Measurements from ENCODE around the gene RIPOR3. TPM values are rescaled to one million over a fixed set of nuclear protein-coding genes. Genes with fewer than 3 reads are reported as not detected.

RIPOR3 gene
- polyA plus RNA-seq, 1 donor from 2014 or later: not detected

- Histone ChIP-seq H3K27ac (ENCODE audit: low read length) (no peak overlapping the region), H3F3A (ENCODE audit: insufficient read depth, low read length, poor library complexity, severe bottlenecking) (no peaks in the 10 kb centered on the region), H3K4me3 (ENCODE audit: low read length) (no peak overlapping the region), H3K4me2 (ENCODE audit: low read length) (no peak overlapping the region), H3K9me3 (ENCODE audit: low read length) (no peaks in the 10 kb centered on the region), H3K36me3 (ENCODE audit: insufficient read depth, low read length) (no peaks in the 10 kb centered on the region), H3K27me3 (ENCODE audit: insufficient read depth, low read depth, low read length) (no peaks in the 10 kb centered on the region), H4K20me1 (ENCODE audit: insufficient read depth) (no peaks in the 10 kb centered on the region), H3K79me2 (replicated peaks; ENCODE audit: insufficient read depth, low read length) (no peaks in the 10 kb centered on the region), H3K9ac (ENCODE audit: low read length) (no peak overlapping the region), H2AFZ (ENCODE audit: low read depth, low read length) (no peak overlapping the region), H3K9me2 (ENCODE audit: insufficient read depth, low read length) (no peaks in the 10 kb centered on the region)
- TF ChIP-seq MXI1 (conservative IDR thresholded peaks at IDR 0.05; ENCODE audit: poor library complexity, severe bottlenecking) (no peak), SMC3 (conservative IDR thresholded peaks at IDR 0.05; ENCODE audit: poor library complexity) (no peak), RAD21 (conservative IDR thresholded peaks at IDR 0.05) (no peak), EP300 (conservative IDR thresholded peaks at IDR 0.05; ENCODE audit: poor library complexity, severe bottlenecking) (no peak), EZH2 (IDR thresholded peaks at IDR 0.05; ENCODE audit: borderline replicate concordance, insufficient read depth, low read length, poor library complexity, severe bottlenecking) (no peak)
Observed at GRCh38 chr20:50598074-50598473, 93.3 kb downstream of the RIPOR3 start.

- no peak overlapping the region for H3K4me2 ChIP-seq (ENCODE audit: low read length)
- no peaks in the 10 kb centered on the region for H3K36me3 ChIP-seq (ENCODE audit: insufficient read depth, low read length)
- H3K79me2 ChIP-seq (replicated peaks; ENCODE audit: insufficient read depth, low read length): no peaks in the 10 kb centered on the region
- no peak overlapping the region for H3K4me3 ChIP-seq (ENCODE audit: low read length)
- H3K27me3 ChIP-seq (ENCODE audit: insufficient read depth, low read depth, low read length): no peaks in the 10 kb centered on the region
- H3K9me3 ChIP-seq (ENCODE audit: low read length): no peaks in the 10 kb centered on the region
- no peaks in the 10 kb centered on the region for H3K9me2 ChIP-seq (ENCODE audit: insufficient read depth, low read length)
- no peak overlapping the region for H3K27ac ChIP-seq (ENCODE audit: low read length)
- no peaks in the 10 kb centered on the region for H3F3A ChIP-seq (ENCODE audit: insufficient read depth, low read length, poor library complexity, severe bottlenecking)
- TF ChIP-seq EP300 (conservative IDR thresholded peaks at IDR 0.05; ENCODE audit: poor library complexity, severe bottlenecking): no peak
- no peak for TF ChIP-seq MXI1 (conservative IDR thresholded peaks at IDR 0.05; ENCODE audit: poor library complexity, severe bottlenecking)
- no peak overlapping the region for H2AFZ ChIP-seq (ENCODE audit: low read depth, low read length)
- no peaks in the 10 kb centered on the region for H4K20me1 ChIP-seq (ENCODE audit: insufficient read depth)
- no peak overlapping the region for H3K9ac ChIP-seq (ENCODE audit: low read length)
Observed at GRCh38 chr20:50597406-50597969, 93.9 kb downstream of the RIPOR3 start.

- H3F3A ChIP-seq (ENCODE audit: insufficient read depth, low read length, poor library complexity, severe bottlenecking): no peaks in the 10 kb centered on the region
- no peaks in the 10 kb centered on the region for H3K79me2 ChIP-seq (replicated peaks; ENCODE audit: insufficient read depth, low read length)
- H3K27ac ChIP-seq (ENCODE audit: low read length): no peak overlapping the region
- no peak overlapping the region for H3K4me3 ChIP-seq (ENCODE audit: low read length)
- H3K27me3 ChIP-seq (ENCODE audit: insufficient read depth, low read depth, low read length): no peaks in the 10 kb centered on the region
- H4K20me1 ChIP-seq (ENCODE audit: insufficient read depth): no peaks in the 10 kb centered on the region
- no peaks in the 10 kb centered on the region for H3K36me3 ChIP-seq (ENCODE audit: insufficient read depth, low read length)
- H3K9me2 ChIP-seq (ENCODE audit: insufficient read depth, low read length): no peaks in the 10 kb centered on the region
- no peak overlapping the region for H2AFZ ChIP-seq (ENCODE audit: low read depth, low read length)
- TF ChIP-seq EP300 (conservative IDR thresholded peaks at IDR 0.05; ENCODE audit: poor library complexity, severe bottlenecking): no peak
- no peak for TF ChIP-seq POLR2AphosphoS5 (IDR thresholded peaks at IDR 0.05)
- TF ChIP-seq EZH2 (IDR thresholded peaks at IDR 0.05; ENCODE audit: borderline replicate concordance, insufficient read depth, low read length, poor library complexity, severe bottlenecking): no peak
- no peak for TF ChIP-seq CTCF (IDR thresholded peaks at IDR 0.05; ENCODE audit: poor library complexity, severe bottlenecking)
- TF ChIP-seq TAF1 (IDR thresholded peaks at IDR 0.05; ENCODE audit: low read depth): no peak
- TF ChIP-seq MXI1 (conservative IDR thresholded peaks at IDR 0.05; ENCODE audit: poor library complexity, severe bottlenecking): no peak
- no peak for TF ChIP-seq SMC3 (conservative IDR thresholded peaks at IDR 0.05; ENCODE audit: poor library complexity)
- no peak for TF ChIP-seq RAD21 (conservative IDR thresholded peaks at IDR 0.05)
- no peak for TF ChIP-seq REST (IDR thresholded peaks at IDR 0.05; ENCODE audit: borderline replicate concordance)
- no peaks in the 10 kb centered on the region for H3K9me3 ChIP-seq (ENCODE audit: low read length)
- H3K4me2 ChIP-seq (ENCODE audit: low read length): no peak overlapping the region
- no peak overlapping the region for H3K9ac ChIP-seq (ENCODE audit: low read length)
Observed at GRCh38 chr20:50596694-50597021, 94.7 kb downstream of the RIPOR3 start.
